Adrenal gland (tissue), 5 donors: ENCODE results near the gene PON2.

Experiments
- CTCF ChIP-seq, 6 experiments: fragments of 450-650 bp in 4 of 6; fragments of 200-600 bp in 2 of 6; sonication (generic) in 1 of 6; IDR thresholded peaks; 1 replicate in 5 of 6; 2 replicates in 1 of 6; pipeline versions ENCODE4 v1.5.1 to v1.8.0; 2016 to 2021; ENCODE audit warnings: antibody characterized with exemption in 6 of 6, mild to moderate bottlenecking in 2 of 6, moderate library complexity in 1 of 6
- POLR2A ChIP-seq, 2 donors: fragments of 450-650 bp; IDR thresholded peaks; one replicate each; pipeline ENCODE4 v1.6.1; 2017; ENCODE audit warnings: antibody characterized with exemption in 2 of 2, mild to moderate bottlenecking in 2 of 2, moderate library complexity in 1 of 2
- donor health status: DM: no; HTN: no; CAD: no.

DNA sequence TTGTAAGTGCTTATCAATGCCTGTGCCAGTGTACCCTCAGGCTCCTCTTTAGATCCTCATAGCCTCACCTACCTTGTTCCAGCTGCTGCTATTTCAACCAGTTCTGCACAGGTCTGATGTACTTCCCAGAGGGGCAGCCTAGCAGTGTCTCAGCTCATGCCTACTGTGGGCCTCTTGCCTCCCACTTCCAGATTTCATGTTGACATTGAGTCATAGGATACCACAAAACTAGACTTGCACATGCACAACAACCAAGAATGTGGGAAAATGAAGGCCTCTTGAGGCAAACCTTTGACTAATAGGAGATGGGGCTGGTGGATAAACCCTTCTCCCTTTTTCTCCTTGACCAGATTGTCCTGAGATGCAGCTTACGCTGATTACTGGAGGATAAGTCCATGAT is 69.7 kb downstream of the PON2 start:
- TF ChIP-seq CTCF (IDR thresholded peaks at IDR 0.05) (no peak), POLR2A (IDR thresholded peaks at IDR 0.05) (no peak)
